Stimulated activated CD4-positive, alpha-beta T cell treated with anti-CD3 and anti-CD28 coated beads, Interleukin-1b, Interleukin-23, amount 100 ng/mL, for 24 hours (primary cell): ENCODE measurements around the gene GABRB2.

Experiments used
- DNase-seq, 4 experiments: peaks; one replicate each; pipeline ENCODE4 v3.0.0-alpha.2; 2020; ENCODE audit warnings: low read depth in 4 of 4, low spot score in 1 of 4

The GABRB2 gene

DNA sequence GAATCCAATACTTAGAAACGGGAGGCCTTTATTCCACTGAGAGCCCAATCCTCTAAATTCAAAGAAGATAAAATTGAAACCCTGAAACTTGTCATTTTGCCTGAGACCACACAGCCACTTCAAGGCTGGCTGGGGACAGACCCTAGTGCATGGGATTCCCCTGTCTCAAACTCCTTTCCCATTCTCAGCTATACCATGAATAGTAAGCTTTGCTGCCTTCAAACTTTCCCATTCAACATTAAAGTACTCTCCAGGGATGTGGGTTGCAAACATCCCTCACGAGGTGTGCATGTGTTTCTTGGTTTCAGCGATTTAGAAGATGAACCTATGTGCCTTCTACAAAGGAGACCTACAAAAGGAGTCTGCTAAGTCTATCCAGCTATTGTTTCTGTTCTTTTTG is 64.6 kb downstream of the GABRB2 start:
- no peak for DNase-seq

GRCh38 chr5:161471211-161471950 is 75.1 kb downstream of the GABRB2 start:
- DNase-seq, result no peak

DNA sequence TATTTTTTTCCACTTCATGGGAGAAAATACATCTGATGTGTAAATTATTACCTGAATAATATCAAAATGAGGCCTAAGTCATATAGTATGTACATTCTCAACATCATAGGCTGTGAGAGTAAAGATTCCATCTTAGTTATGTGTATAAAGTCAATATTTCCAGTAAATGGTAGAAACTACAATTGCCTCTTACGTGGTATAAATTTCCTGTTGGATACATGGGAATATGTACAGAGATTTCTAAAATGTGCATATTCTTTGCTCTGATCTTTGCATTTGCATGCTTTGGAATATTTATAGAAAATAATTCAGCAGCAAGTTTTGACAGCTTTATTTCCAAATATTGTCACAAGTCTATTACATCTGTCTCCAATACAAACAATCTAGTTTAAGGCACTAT is 78.8 kb downstream of the GABRB2 start:
- no peak for DNase-seq

DNA sequence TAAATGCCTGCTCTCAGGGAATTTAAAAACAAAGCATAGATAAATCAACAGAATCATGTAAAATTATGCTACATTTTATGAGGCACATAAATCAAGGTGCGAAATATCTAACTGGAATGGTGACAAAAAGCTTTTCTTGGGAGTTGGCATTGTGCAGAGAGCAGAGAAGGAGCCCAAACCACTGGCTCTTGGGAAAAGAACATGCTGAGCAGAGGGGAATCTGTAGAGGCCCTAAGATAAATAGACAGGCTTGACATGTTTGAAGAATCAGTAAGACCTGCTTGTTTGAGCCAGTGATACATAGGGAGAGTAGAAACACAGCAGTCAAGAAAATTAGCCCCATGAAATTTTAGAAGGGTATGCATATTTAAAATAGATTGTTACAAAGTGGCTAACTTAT is 85.8 kb downstream of the GABRB2 start:
- DNase-seq, result no peak

DNA sequence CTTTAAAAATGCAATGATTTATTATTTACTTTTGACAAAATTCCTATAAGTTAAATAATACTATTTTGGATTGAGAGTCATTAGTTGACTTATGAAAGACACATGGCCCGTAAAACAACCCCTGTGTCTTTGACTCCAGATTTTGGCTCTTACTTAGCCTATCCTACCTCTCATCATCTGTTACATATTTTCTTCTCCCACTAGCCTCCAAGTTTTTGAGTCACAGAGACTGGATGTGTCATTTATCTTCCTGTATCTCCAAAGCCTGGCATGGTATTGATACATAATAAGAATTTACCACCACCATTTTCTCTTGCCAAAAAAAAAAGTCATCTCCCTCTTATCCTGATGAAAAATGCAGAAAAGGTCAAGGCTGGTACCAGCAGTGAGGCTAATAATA is 99.9 kb downstream of the GABRB2 start:
- DNase-seq, result no peak

GRCh38 chr5:161442471-161442870 is 104.1 kb downstream of the GABRB2 start:
- DNase-seq, result no peak

GRCh38 chr5:161432798-161433197 is 113.7 kb downstream of the GABRB2 start:
- no peak for DNase-seq

GRCh38 chr5:161431963-161432362 is 114.6 kb downstream of the GABRB2 start:
- no peak for DNase-seq

DNA sequence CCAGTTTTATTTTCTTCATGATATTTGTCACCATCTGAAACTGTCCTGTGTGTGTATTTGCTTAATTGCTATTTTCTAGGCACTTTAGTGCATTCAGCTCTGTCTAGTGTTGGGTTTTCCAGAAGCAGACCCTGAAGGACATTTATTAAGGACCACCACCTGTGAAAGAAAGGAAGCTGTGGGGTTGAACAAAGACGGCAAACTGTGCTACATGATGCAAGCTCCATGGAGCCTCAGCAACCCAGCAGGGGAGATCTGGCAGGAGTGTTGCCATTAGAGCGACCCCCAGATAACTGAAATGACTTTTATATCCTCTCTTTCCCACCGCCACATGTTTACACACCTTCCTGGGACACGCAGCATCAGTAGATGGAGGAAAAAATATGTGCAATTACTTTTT is 125.5 kb downstream of the GABRB2 start:
- no peak for DNase-seq

DNA sequence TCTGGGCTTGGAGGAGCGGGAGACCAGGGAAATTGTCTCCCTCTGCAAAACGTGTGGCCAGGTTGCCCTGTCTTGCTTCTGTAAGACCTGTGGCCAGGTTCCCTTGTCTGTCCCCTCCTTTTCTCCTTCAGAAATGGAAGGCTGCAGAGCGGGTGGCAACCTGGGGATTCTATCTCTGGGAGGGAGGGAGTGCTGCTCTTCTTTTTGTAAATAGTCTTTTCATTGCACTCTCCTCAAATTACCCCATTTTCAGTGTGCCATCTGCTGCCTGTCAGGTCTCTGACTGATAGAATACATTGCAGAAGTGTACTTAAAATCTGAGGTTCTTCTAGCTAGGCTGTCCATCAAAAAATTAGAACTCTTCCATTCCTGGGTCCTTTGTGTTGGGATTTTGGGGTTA is 126.0 kb downstream of the GABRB2 start:
- DNase-seq, result no peak

- no peak for DNase-seq
Observed at GRCh38 chr5:161414896-161415295, 131.6 kb downstream of the GABRB2 start.

DNA sequence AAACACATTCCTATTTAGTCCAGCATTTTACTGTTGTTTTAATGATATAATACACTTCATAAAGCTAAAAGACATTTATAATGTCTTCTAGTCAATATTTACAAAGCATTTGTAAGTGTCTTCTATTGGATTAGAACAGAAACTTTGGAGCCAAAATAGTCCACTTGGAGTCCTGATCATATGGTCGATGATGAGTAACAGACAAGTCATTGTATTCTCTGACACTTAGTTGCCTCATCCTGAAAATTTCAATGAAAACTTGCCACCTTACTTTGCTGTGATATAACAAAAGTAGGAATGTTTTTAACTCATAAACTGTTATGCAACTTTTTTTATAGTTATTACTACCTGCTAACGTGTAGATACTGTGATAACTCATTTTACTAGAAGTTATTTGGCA is 132.5 kb downstream of the GABRB2 start:
- no peak for DNase-seq

DNA sequence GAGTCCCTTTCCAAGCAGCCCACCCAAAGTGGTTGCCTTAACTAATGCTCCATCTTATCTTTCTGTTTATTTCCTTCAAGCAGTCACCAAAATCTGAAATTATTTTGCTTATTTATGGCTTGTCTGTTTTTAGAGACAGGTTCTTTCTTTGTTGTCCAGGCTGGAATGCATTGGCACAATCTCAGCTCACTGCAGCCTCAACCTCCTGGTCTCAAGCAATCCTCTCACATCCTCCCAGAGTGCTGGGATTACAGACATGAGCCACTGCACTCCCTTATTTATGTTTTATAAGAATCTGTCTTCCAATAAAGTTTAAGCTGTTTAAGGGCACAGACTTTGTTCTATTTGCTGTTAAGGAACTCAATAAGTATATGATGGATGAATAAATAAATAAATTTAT is 133.7 kb downstream of the GABRB2 start:
- DNase-seq, result no peak

GRCh38 chr5:161411156-161411555 is 135.4 kb downstream of the GABRB2 start:
- no peak for DNase-seq

- DNase-seq, result no peak
Observed at GRCh38 chr5:161410640-161411039, 135.9 kb downstream of the GABRB2 start.

GRCh38 chr5:161409471-161409870 is 137.1 kb downstream of the GABRB2 start:
- no peak for DNase-seq

DNA sequence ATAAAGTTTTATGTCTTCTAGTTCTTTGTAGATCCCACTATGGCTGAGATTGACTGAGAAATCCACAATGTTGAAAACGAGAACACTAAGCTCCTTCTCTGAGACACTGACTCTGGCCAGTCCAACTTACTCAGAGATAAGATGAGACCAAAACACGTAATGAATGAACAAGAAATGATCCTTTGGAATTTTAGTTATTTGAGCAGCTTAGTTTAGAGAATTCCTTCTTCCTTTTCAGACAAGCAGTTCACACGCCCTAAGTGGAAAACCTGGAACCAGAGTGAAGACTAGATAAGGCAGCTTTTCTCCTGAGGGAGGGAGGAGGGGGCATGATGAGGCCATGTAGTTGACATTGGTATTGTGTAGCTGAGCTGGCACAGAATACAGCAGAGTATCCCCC is 139.6 kb downstream of the GABRB2 start:
- DNase-seq, result no peak

GRCh38 chr5:161403996-161404395 is 142.5 kb downstream of the GABRB2 start:
- DNase-seq, result no peak

DNA sequence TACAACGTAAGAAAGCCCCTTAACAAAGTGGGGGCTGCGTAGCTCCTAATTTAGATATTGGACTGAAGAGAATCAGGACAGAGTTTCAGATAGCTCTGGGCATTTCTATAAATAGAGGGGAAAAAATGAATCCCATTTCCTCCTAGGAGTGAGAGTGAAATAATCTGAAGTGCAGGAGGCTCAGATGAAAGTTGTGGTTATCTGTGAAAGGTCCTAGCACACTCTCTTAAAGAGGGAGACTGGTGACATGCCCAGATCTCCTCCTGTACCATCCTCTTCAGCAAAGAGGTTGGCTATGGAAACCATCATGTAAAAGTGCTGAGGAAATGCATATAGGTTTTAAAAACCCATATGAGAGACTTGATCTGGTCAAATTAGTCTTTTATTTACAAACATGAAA is 143.4 kb downstream of the GABRB2 start:
- DNase-seq, result no peak

DNA sequence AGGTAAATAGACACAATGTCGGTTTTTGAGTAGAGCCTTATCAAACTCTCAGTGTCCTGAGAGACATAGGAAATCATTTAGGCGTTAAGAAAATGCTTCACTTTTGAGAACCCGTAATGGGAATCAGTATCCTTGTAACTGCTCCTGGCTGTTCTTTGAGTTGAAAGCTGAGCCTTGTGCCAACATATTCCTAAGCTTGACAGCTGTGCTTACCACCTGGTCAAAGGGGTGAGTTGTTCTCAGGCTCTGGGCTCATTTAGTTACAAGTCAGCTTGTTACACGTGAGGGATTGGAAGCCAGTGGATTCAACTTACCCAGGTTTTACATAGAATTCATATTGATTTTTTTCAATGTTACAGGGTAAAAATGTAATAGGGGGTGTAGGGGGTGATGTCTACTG is 145.9 kb downstream of the GABRB2 start:
- DNase-seq, result no peak

GRCh38 chr5:161399996-161400562 is 146.4 kb downstream of the GABRB2 start:
- DNase-seq, result no peak

DNA sequence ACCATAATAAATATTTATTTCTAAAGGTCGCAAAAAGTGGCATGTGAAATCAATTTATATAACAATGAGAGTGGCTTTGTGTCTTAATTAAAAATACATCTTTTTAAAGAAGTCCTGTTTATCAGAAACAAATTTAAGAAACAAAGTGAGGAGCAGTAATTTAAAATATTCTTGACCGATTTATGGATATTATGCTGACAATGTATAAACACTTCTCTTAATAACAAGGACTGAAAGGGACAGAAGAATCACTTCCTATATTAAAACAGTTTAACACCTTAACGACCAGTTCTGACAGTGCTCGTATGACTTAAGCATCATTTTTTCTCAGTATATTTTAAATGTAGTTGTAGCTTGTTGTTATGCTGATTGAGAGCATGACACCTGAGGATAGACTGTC is 149.1 kb downstream of the GABRB2 start:
- no peak for DNase-seq

DNA sequence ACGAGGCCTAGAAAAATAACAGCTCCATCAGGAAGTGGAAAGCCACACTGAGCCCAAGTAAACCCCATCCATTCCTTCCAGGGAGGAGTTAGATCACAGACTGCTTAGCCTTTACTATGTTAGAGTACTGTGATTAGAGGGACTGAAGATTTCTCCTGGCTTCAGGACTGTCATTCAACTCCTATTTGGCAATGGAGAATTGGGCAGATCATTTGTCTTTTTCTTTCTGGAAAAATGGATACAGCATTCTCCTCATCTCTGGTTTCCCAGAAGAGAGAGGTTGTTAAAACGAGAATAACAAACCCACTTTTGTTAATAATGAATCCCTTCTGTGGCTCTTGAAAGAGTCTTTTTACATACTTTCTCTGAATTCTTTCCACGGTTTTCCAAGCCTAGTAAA is 150.4 kb downstream of the GABRB2 start:
- no peak for DNase-seq
